ENCODE measurements around the gene TXNDC5. TPM values are rescaled to one million over a fixed set of nuclear protein-coding genes. Genes with fewer than 3 reads are reported as not detected.

TXNDC5 gene
- total RNA-seq, 2 experiments from 2014 or later, result 49.3 to 51.0 TPM

DNA sequence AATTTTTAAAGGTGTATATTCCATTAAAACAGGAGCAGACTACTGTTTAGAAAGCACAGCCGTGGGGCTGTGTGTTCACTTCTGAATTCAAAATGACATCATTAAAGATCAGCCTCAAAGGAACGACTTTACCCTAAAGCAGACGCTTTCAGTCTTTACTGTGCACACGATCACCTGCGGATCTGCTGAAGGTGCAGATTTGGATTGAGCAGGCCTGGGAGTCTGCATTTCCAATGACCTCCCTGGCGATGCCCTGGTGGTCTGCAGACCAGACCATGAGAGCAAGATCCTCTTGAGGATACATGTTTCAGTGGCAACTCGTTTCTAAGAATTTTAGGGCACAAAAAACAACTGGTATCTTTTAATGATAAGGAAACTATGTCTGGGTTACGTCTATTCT, 27.2 kb downstream of the TXNDC5 start:
- no peak for ATAC-seq
- Mint-ChIP-seq H3K36me3 (ENCODE audit: low read depth) (peaks cover 69% of the 10 kb centered on the region), H3K9me3 (no peaks in the 10 kb centered on the region), H3K4me1 (ENCODE audit: low read depth) (no peaks in the 10 kb centered on the region), H3K4me3 (no peak overlapping the region), H3K27me3 (no peaks in the 10 kb centered on the region), H3K27ac (no peak overlapping the region)
- intact Hi-C loops (cut with micrococcal nuclease), result no loop called here
- ChIA-PET CTCF (no interaction called here), POLR2A (no interaction called here)
- TF ChIP-seq, protein P1, sequence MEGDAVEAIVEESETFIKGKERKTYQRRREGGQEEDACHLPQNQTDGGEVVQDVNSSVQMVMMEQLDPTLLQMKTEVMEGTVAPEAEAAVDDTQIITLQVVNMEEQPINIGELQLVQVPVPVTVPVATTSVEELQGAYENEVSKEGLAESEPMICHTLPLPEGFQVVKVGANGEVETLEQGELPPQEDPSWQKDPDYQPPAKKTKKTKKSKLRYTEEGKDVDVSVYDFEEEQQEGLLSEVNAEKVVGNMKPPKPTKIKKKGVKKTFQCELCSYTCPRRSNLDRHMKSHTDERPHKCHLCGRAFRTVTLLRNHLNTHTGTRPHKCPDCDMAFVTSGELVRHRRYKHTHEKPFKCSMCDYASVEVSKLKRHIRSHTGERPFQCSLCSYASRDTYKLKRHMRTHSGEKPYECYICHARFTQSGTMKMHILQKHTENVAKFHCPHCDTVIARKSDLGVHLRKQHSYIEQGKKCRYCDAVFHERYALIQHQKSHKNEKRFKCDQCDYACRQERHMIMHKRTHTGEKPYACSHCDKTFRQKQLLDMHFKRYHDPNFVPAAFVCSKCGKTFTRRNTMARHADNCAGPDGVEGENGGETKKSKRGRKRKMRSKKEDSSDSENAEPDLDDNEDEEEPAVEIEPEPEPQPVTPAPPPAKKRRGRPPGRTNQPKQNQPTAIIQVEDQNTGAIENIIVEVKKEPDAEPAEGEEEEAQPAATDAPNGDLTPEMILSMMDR (IDR thresholded peaks at IDR 0.05), result no peak
- no peak for DNase-seq

GRCh38 chr6:7882505-7883257, 27.9 kb downstream of the TXNDC5 start:
- POLR2A ChIA-PET, result no interaction called here
- H3K27ac Mint-ChIP-seq, result no peak overlapping the region
- TF ChIP-seq, protein P1 (IDR thresholded peaks at IDR 0.05), result no peak
- no peaks in the 10 kb centered on the region for H3K27me3 Mint-ChIP-seq
- intact Hi-C loops (cut with micrococcal nuclease), result no loop called here
- no peaks in the 10 kb centered on the region for H3K4me1 Mint-ChIP-seq (ENCODE audit: low read depth)
- peaks cover 64% of the 10 kb centered on the region for H3K36me3 Mint-ChIP-seq (ENCODE audit: low read depth)
- DNase-seq (no peak), ATAC-seq (no peak)
- CTCF ChIA-PET, result no interaction called here
- H3K4me3 Mint-ChIP-seq, result no peak overlapping the region
- no peaks in the 10 kb centered on the region for H3K9me3 Mint-ChIP-seq

DNA sequence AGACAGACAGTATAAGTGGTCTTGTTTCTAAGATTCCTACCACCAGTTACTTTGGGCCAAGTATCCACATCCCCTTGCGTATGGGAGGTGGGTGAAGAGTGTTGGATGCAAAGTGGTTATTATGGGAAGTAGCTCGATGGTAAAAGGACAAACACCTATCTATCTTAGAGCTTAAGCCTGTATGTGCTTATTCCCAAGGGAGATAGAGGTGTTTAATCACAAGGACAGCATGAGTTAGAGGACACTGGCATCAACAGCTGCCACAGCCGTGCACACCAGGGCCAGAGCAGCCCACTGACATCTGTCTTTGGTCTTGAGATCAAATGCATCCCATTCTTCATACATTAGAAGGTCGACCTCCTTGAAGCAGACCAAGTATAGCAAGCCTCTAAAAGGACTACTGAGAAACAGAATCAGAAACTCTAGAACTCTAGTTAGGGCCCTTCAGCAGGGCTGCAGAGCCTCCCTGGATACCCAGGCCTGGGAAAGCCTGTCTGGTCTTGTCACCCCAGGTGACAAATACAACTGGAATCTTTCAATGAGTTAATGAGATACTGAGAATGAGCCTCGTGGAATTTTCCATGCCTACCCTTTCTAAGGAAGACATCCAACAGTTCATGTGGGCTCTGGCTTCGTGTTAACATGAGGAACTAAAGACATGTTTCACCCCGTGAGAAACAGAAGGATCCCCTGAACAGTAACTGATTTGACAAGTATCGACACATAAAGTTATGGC, 28.7 kb downstream of the TXNDC5 start:
- Mint-ChIP-seq H3K27me3 (no peaks in the 10 kb centered on the region), H3K4me3 (no peak overlapping the region), H3K27ac (no peak overlapping the region), H3K4me1 (ENCODE audit: low read depth) (no peaks in the 10 kb centered on the region), H3K9me3 (no peaks in the 10 kb centered on the region), H3K36me3 (ENCODE audit: low read depth) (peaks cover 57% of the 10 kb centered on the region)
- intact Hi-C loops (cut with micrococcal nuclease), result no loop called here
- TF ChIP-seq, protein P1 (IDR thresholded peaks at IDR 0.05), result no peak
- no peak for ATAC-seq
- DNase-seq, result no peak
- ChIA-PET POLR2A (no interaction called here), CTCF (no interaction called here)

- no peak overlapping the region for H3K4me3 Mint-ChIP-seq
- H3K27me3 Mint-ChIP-seq, result no peaks in the 10 kb centered on the region
- POLR2A ChIA-PET, result interaction anchor here (0.7 kb wide), 1 partner anchor 28 kb away, joined by 3 read pairs; no protein-coding TSS in a partner anchor
- DNase-seq (no peak), ATAC-seq (no peak)
- H3K36me3 Mint-ChIP-seq (ENCODE audit: low read depth), result peaks cover 46% of the 10 kb centered on the region
- no peaks in the 10 kb centered on the region for H3K4me1 Mint-ChIP-seq (ENCODE audit: low read depth)
- TF ChIP-seq, protein P1 (IDR thresholded peaks at IDR 0.05), result no peak
- H3K27ac Mint-ChIP-seq, result no peak overlapping the region
- H3K9me3 Mint-ChIP-seq, result no peaks in the 10 kb centered on the region
- intact Hi-C loops (cut with micrococcal nuclease), result no loop called here
- CTCF ChIA-PET, result interaction anchor here (1.2 kb wide), 1 partner anchor 44 kb away, joined by 3 read pairs; no protein-coding TSS in a partner anchor
Measured at GRCh38 chr6:7880718-7881107, 29.9 kb downstream of the TXNDC5 start.

Data from activated CD8-positive, alpha-beta T cell treated with anti-CD3 and anti-CD28 coated beads for 36 hours (primary cell).